ENCODE data around the gene RAD51B.
"Not testable (repeated sequence)": the region's sequence is repeated elsewhere in the genome, so short reads cannot be mapped to it uniquely, and the experiment has no call there.

RAD51B gene

GRCh38 chr14:67987606-67988005, 168.0 kb downstream of the RAD51B start:
- no peak for DNase-seq

DNA sequence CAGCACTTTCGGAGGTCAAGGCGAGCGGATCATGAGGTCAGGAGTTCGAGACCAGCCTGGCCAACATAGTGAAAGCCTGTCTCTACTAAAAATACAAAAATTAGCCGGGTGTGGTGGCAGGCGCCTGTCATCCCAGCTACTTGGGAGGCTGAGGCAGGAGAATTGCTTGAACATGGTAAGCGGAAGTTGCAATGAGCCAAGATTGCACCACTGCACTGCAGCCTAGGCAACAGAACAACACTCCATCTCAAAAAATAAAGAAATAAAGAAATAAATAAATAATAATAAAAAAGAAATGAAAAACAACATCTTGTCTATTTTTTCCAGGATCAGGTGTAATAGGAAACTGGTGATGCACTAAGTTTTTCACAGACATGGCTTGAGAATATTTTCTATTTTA, 168.6 kb downstream of the RAD51B start:
- DNase-seq, result not testable (repeated sequence)

GRCh38 chr14:67990576-67990975, 171.0 kb downstream of the RAD51B start:
- no peak for DNase-seq

GRCh38 chr14:67994531-67994930, 175.0 kb downstream of the RAD51B start:
- DNase-seq, result no peak

GRCh38 chr14:67996235-67996634, 176.7 kb downstream of the RAD51B start:
- DNase-seq, result no peak

GRCh38 chr14:67998834-67999233, 179.3 kb downstream of the RAD51B start:
- no peak for DNase-seq

GRCh38 chr14:67999290-67999689, 179.7 kb downstream of the RAD51B start:
- no peak for DNase-seq

DNA sequence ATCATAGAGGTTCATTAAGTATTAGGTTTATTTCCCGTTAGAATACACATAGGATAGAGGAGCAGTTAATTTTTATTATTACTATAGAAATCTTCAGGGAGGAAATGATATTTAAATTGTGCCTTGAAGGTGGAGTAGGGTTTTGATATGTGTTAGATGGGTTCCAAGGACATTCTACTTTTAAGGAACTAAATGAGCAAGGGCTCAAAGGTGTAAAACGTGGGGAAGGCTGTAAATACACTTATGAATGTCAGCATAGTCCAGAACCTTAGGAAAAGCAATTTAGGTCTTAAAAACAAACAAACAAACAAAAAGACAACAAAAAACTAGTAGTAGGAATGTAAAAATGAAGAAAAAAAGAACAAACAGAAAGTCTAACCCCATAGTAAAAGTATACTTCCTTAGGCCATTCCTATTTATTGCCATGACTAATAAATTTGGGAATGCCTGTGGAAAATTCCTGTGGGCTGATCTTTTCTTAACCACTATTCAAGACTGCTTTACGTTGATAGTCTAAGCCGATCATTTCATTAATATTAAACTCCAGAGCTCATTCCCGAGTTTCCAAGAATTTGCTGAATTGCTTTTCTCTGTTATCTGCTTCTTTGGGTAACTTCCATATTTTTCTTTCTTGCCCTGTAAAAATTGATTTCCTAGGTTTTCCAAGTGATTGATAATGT, 180.3 kb downstream of the RAD51B start:
- no peak for DNase-seq

DNA sequence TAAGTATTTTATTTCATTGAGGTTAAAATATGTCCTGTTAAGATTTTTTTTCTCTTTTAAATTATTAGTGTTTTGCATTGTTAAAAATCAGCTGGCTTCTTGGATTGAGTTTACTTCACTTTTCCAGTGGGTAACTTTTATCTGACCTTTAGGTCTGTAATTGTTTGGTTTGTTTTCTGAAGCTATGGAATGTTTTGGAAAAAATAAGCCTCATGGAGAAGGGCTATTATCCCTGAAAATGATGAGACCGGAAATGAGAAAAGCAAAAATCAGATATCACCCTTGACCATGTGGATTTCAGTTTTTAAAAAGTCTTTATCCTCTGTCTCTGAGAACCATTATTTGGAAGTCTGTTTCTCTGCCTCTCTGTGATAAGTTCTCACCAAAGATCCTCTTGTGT, 180.9 kb downstream of the RAD51B start:
- no peak for DNase-seq

DNA sequence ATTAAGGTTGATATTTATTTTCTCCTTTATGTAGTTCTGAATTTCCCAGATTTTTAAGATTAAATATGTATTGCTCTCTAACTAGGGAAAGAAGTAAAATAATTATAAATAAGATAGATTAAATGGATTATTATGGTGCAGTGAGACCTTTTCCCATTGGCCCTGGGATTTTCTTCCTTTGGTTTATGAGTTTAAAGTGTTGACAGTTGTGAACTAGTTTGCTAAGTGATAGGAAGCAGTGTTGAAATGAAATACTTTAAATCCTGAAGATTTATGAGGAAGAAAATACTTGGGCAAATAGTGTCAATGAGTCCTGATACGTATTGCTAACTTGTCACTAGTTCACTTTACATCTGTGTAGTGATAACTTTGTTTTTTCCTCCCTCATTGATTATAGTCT, 188.9 kb downstream of the RAD51B start:
- no peak for DNase-seq

GRCh38 chr14:68011406-68012028, 191.9 kb downstream of the RAD51B start:
- DNase-seq, result no peak

DNA sequence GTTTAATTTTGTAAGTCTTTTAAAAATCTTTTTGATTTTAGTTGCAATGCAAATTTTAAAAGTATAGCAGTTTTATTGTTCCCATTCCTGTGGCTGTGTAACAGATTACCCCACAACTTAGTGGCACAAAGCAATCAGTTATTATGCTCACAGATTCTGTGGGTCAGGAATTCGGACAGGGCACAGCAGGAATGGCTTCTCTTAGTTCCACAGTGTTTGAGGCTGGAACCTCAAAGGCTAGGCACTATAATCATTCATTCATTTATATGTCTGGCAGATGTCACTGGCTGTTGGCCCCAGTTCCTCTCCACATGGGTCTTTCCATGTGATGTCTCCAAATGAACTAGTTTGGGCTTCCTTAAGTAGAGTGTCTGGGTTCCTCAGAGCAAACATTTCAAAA, 193.3 kb downstream of the RAD51B start:
- no peak for DNase-seq

DNA sequence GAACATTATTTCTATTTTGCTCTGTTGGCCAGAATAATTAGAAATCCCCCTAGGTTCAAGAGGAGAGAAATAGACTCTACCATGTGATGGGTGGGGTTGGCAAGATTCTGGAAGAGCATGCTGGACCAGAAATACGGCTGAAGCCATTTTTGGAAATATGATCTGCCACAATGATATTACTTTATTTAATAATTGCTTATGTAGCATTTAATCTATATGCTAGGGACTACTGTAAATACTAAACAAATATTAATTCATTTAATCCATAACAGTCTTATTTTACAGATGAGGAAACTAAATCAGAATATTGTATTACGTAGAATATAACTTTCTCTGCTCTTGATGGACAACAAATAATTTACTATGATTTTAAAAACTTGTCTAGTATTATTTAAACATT, 193.7 kb downstream of the RAD51B start:
- DNase-seq, result no peak

DNA sequence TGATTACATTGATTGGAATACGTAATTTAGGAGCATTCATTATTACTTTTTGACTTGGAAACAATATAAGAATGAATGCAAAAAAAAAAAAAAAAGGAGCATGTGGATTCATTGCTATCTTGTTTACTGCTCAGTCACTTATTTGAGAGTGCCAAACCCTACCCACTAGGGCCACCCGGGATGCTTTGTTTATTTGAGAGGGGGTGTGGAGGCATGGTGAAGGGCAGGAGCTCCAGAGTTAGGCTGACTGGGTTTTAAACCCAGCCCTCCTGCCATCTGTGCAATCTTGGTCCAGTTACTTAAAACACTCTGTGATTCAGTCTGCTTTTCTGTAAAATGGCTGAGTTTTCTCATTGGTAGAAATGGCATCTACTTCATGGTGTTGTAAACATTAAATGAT, 195.2 kb downstream of the RAD51B start:
- peak; percentile 1 for DNase-seq

- DNase-seq, result no peak
These were observed 196.0 kb downstream of the RAD51B start for GRCh38 chr14:68015356-68016254.

GRCh38 chr14:68016255-68016914, 196.8 kb downstream of the RAD51B start:
- DNase-seq, result no peak

DNA sequence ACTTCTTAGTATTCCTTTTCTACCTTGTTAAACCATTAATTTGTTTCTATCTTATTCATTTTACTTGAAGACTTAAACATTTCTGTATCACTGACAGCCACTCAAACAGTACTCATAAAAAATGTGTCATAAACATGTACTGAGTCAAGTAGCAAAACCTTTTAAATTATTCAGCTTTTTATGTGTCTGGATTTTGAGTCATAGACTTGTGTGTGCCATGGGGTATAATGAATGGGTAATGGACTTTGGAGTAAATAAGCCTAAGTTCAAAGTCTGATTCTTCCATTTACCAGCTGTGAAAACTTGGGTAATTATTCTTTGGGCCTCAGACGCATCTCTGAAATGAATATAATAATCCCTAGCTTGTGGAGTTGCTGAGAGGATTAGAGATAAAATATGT, 199.0 kb downstream of the RAD51B start:
- no peak for DNase-seq

DNA sequence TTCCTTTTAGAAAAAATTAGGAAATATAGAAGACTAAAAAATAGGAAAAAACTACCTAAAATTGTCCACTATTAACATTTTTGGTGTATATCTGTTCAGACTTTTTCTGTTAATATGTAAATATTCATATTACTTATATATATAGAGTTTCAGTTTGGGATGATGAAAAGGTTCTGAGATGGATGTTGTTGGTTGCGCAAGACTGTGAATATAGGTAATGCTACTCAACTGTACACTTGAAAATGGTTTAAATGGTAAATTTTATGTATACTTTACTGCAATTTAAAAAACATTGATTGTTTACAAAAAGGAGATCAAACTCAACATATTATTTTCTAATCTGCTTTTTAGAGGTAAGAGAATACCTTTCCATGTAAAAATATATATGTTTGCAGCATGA, 200.9 kb downstream of the RAD51B start:
- DNase-seq, result no peak

- peak; percentile 25 for DNase-seq
These were observed 201.6 kb downstream of the RAD51B start for GRCh38 chr14:68020999-68021663.

DNA sequence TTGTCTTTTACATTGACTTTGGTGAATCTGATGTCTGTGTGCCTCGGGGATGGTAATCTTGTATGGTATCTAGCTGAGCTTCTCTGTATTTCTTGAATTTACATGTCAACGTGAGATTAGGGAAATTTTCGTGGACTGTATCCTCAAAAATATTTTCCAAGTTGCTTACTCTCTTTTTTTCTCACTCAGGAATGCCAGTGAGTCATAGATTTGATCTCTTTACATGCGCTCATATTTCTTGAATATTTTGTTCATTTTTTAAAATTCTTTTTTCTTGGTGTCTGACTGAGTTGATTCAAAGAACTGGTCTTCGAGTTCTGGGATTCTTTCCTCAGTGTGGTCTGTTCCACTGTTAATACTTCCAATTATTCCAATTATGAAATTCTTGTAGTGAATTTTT, 207.7 kb downstream of the RAD51B start:
- no peak for DNase-seq

DNA sequence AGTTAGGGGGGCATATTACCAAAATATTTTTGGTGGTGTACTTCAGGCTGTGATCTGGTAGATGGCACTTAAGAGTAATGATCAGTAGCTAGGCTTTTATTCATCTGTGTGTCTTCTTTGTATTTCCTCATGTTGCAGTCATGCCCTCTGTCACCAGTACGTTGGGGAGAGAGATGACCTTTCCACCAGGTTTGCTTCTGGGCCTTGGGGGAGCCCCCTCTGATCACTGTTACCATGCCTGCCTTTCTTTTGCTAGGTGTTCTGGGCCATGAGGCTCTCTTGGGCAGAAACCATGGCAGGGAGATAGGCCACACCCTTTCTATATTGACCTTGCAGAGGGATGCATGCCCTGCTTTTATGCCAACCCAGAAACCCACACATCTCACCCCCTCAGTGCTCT, 208.5 kb downstream of the RAD51B start:
- no peak for DNase-seq

DNA sequence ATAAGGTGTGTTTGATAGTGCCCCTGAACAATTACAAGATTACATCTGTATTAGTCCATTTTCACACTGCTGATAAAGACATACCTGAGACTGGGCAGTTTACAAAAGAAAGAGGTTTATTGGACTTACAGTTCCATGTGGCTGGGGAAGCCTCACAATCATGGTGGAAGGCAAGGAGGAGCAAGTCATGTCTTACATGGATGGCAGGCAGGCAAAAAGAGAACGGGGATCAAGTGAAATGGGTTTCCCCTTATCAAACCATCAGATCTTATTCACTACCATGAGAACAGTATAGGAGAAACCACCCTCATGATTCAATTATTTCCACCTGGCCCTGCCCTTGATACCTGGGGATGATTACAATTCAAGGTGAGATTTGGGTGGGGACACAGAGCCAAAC, 211.4 kb downstream of the RAD51B start:
- not testable (repeated sequence) for DNase-seq

DNA sequence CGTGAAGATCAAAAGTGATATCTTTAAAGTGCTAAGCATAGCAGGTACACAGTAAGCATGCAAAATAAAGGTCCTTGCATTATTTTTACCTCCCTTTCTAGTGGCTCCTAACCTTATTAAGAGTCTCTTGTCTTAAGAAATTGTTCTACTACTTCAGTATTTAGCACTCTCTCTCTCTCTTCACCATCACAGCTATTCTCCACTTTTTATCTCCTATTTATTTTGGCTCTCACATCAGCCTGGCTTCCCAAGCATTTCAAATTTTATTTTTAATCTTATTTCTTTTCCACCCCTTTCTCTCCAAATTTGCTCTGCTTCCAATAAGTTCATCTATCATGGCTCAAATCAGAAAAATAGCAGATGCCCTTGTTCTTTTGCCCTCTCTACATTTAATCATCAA, 212.6 kb downstream of the RAD51B start:
- DNase-seq, result no peak

Measured in DMS 273 treated with DMSO at 0.1 percent for 48 hours (cell line).